HEK293 (cell line): ENCODE measurements around the gene HMHB1.

Source experiments
- YY1 ChIP-seq: fragments of 450-650 bp; formaldehyde crosslinking; IDR thresholded peaks from 2 replicates; pipeline ENCODE4 v1.5.1; 2018; ENCODE audit warnings: missing biosample characterization, missing genetic modification characterization
- ZFP37 ChIP-seq: fragments of 450-650 bp; formaldehyde crosslinking; IDR thresholded peaks from 2 replicates; pipeline ENCODE4 v1.5.1; 2016; ENCODE audit warnings: missing biosample characterization, missing genetic modification characterization
- ZNF24 ChIP-seq: fragments of 450-650 bp; formaldehyde crosslinking; IDR thresholded peaks from 2 replicates; pipeline ENCODE4 v1.5.1; 2016; ENCODE audit warnings: missing biosample characterization, missing genetic modification characterization
- ZNF324 ChIP-seq: fragments of 450-650 bp; formaldehyde crosslinking; IDR thresholded peaks from 2 replicates; pipeline ENCODE4 v1.5.1; 2016; ENCODE audit warnings: missing biosample characterization, missing genetic modification characterization
- ZNF510 ChIP-seq: fragments of 450-650 bp; formaldehyde crosslinking; IDR thresholded peaks from 2 replicates; pipeline ENCODE4 v1.5.1; 2018; ENCODE audit warnings: mild to moderate bottlenecking, missing genetic modification characterization, missing biosample characterization; ENCODE audit not compliant: insufficient replicate concordance
- ZNF521 ChIP-seq: fragments of 450-650 bp; formaldehyde crosslinking; IDR thresholded peaks from 2 replicates; pipeline ENCODE4 v1.5.1; 2017; ENCODE audit warnings: missing biosample characterization, mild to moderate bottlenecking, missing genetic modification characterization
- TF ChIP-seq, protein P1 (sequence below): fragments of 450-650 bp; formaldehyde crosslinking; IDR thresholded peaks from 2 replicates; pipeline ENCODE4 v1.5.1; 2016; ENCODE audit warnings: missing biosample characterization, missing genetic modification characterization
- TF ChIP-seq, protein P2 (sequence below): fragments of 450-650 bp; formaldehyde crosslinking; IDR thresholded peaks from 2 replicates; pipeline ENCODE4 v1.5.1; 2016; ENCODE audit warnings: missing biosample characterization, missing genetic modification characterization

DNA sequence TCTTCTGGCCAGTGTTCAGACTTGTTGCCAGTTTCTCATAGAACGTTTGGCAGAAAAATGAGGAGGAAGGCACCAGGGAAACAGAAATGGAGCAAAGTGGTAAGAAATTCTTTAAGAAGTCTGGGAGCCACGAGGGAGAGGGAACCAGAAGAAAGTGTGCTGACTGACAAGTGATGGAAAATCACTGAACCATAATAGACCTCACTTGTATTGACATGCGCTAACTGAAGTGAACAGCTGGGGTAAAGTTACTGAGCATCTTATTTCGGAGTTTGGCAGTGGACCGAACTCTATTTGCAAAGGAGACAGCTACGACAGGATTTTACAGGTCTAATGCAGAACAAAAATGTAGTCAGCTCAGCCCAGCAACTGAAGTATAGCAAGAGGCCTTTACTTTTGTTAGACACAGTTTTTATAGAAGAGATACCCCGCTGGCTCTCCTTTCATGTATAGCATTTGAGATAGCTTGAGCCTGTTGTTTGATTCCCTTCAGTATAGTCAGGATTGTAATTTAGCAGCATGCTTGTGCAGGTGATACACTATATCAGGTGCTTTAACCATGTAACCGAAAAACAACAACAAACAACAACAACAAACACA lies 53.6 kb downstream of the HMHB1 start:
- TF ChIP-seq, protein P1, sequence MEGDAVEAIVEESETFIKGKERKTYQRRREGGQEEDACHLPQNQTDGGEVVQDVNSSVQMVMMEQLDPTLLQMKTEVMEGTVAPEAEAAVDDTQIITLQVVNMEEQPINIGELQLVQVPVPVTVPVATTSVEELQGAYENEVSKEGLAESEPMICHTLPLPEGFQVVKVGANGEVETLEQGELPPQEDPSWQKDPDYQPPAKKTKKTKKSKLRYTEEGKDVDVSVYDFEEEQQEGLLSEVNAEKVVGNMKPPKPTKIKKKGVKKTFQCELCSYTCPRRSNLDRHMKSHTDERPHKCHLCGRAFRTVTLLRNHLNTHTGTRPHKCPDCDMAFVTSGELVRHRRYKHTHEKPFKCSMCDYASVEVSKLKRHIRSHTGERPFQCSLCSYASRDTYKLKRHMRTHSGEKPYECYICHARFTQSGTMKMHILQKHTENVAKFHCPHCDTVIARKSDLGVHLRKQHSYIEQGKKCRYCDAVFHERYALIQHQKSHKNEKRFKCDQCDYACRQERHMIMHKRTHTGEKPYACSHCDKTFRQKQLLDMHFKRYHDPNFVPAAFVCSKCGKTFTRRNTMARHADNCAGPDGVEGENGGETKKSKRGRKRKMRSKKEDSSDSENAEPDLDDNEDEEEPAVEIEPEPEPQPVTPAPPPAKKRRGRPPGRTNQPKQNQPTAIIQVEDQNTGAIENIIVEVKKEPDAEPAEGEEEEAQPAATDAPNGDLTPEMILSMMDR (tag by site-specific recombination), result no peak
- TF ChIP-seq YY1 (tag by site-specific recombination) (no peak), ZFP37 (no peak), ZNF510 (no peak), ZNF324 (tag by site-specific recombination) (no peak), ZNF521 (tag by site-specific recombination) (no peak), ZNF24 (tag by site-specific recombination) (no peak)
- TF ChIP-seq, protein P2, sequence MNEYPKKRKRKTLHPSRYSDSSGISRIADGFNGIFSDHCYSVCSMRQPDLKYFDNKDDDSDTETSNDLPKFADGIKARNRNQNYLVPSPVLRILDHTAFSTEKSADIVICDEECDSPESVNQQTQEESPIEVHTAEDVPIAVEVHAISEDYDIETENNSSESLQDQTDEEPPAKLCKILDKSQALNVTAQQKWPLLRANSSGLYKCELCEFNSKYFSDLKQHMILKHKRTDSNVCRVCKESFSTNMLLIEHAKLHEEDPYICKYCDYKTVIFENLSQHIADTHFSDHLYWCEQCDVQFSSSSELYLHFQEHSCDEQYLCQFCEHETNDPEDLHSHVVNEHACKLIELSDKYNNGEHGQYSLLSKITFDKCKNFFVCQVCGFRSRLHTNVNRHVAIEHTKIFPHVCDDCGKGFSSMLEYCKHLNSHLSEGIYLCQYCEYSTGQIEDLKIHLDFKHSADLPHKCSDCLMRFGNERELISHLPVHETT (tag by site-specific recombination), result no peak
